ENCODE results near the gene TMEM253. TPM values are rescaled to one million over a fixed set of nuclear protein-coding genes. Genes with fewer than 3 reads are reported as not detected.
A peak's percentile ranks its signal among the peaks of the same experiment; 100 is the strongest.

Gene TMEM253
- total and polyA plus RNA-seq, 9 of the 15 experiments (the other 6 are each of a cell fraction or from before 2014, with no cell fraction given), result 0.11 to 0.61 (median 0.26) TPM; not detected in 3

DNA sequence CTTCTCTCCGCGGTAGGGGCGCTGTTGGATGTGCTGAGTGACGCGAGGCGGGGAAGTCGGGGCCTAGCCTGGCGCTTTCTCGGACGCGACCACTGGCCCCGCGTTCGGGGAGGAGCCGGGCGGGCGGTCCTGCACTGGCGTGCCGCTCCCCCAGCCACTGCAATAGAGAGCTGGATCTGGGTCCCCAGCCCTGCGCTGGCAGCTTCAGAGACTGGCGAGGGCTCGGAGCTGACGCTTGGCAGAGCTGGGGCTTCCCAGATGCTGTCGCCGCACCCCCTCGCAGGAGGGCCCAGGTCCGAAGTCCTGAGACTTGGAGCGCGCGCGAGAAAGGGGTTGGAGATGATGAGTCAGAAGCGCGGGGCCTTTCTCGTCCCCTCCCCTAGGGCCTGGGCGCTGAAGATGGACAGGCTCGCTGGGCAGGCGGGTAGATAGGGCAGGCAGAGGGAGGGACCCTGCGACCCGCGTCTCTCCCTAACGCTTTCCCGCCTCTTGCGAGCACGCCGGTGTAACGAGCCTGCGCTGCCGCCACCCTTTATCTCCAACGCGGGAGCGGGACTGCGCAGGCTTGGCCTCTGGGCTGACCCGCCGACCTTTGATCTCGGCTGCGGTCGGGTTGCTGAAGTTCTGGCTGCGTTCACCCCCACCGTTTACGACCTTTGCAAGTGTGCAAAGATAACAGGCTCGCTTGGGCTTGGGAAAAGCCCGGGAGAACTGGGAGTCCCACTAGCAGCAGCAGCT lies 3.0 kb downstream of the TMEM253 start (continued):
- TF ChIP-seq KDM5B (IDR thresholded peaks at IDR 0.05; ENCODE audit: insufficient replicate concordance, low read depth, low read length), result peak; percentile 72
- TF ChIP-seq, protein P1, sequence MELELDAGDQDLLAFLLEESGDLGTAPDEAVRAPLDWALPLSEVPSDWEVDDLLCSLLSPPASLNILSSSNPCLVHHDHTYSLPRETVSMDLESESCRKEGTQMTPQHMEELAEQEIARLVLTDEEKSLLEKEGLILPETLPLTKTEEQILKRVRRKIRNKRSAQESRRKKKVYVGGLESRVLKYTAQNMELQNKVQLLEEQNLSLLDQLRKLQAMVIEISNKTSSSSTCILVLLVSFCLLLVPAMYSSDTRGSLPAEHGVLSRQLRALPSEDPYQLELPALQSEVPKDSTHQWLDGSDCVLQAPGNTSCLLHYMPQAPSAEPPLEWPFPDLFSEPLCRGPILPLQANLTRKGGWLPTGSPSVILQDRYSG (tag; conservative IDR thresholded peaks at IDR 0.05; ENCODE audit: low read depth), result peak; percentile 68
- TF ChIP-seq EP400 (IDR thresholded peaks at IDR 0.05), result peak; percentile 82
- peak; percentile 92 for TF ChIP-seq ZZZ3 (IDR thresholded peaks at IDR 0.05)
- TF ChIP-seq, protein P2, sequence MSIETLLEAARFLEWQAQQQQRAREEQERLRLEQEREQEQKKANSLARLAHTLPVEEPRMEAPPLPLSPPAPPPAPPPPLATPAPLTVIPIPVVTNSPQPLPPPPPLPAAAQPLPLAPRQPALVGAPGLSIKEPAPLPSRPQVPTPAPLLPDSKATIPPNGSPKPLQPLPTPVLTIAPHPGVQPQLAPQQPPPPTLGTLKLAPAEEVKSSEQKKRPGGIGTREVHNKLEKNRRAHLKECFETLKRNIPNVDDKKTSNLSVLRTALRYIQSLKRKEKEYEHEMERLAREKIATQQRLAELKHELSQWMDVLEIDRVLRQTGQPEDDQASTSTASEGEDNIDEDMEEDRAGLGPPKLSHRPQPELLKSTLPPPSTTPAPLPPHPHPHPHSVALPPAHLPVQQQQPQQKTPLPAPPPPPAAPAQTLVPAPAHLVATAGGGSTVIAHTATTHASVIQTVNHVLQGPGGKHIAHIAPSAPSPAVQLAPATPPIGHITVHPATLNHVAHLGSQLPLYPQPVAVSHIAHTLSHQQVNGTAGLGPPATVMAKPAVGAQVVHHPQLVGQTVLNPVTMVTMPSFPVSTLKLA (conservative IDR thresholded peaks at IDR 0.05), result peak in 1 of 2 experiments; percentile 68; a peak in 3 of 4 replicates
- 0 out of 2 replicates have a peak, but pooled peaks have one; percentile 44 for TF ChIP-seq MIER1 (IDR thresholded peaks at IDR 0.05; ENCODE audit: low read depth)
- TF ChIP-seq, protein P3, sequence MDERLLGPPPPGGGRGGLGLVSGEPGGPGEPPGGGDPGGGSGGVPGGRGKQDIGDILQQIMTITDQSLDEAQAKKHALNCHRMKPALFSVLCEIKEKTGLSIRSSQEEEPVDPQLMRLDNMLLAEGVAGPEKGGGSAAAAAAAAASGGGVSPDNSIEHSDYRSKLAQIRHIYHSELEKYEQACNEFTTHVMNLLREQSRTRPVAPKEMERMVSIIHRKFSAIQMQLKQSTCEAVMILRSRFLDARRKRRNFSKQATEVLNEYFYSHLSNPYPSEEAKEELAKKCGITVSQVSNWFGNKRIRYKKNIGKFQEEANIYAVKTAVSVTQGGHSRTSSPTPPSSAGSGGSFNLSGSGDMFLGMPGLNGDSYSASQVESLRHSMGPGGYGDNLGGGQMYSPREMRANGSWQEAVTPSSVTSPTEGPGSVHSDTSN (CRISPR knock-in tag; IDR thresholded peaks at IDR 0.05; ENCODE audit: low read depth), result peak; percentile 71
- TF ChIP-seq, protein P3 (tag; conservative IDR thresholded peaks at IDR 0.05; ENCODE audit: low read depth), result peak; percentile 86
- no peak for TF ChIP-seq HCFC1 (IDR thresholded peaks at IDR 0.05; ENCODE audit: low read depth, low read length)
- no peak for TF ChIP-seq ZNF408 (CRISPR knock-in tag; IDR thresholded peaks at IDR 0.05; ENCODE audit: low read depth)
- peak; percentile 98 for TF ChIP-seq FOSL1 (tag; conservative IDR thresholded peaks at IDR 0.05)
- TF ChIP-seq, protein P4, sequence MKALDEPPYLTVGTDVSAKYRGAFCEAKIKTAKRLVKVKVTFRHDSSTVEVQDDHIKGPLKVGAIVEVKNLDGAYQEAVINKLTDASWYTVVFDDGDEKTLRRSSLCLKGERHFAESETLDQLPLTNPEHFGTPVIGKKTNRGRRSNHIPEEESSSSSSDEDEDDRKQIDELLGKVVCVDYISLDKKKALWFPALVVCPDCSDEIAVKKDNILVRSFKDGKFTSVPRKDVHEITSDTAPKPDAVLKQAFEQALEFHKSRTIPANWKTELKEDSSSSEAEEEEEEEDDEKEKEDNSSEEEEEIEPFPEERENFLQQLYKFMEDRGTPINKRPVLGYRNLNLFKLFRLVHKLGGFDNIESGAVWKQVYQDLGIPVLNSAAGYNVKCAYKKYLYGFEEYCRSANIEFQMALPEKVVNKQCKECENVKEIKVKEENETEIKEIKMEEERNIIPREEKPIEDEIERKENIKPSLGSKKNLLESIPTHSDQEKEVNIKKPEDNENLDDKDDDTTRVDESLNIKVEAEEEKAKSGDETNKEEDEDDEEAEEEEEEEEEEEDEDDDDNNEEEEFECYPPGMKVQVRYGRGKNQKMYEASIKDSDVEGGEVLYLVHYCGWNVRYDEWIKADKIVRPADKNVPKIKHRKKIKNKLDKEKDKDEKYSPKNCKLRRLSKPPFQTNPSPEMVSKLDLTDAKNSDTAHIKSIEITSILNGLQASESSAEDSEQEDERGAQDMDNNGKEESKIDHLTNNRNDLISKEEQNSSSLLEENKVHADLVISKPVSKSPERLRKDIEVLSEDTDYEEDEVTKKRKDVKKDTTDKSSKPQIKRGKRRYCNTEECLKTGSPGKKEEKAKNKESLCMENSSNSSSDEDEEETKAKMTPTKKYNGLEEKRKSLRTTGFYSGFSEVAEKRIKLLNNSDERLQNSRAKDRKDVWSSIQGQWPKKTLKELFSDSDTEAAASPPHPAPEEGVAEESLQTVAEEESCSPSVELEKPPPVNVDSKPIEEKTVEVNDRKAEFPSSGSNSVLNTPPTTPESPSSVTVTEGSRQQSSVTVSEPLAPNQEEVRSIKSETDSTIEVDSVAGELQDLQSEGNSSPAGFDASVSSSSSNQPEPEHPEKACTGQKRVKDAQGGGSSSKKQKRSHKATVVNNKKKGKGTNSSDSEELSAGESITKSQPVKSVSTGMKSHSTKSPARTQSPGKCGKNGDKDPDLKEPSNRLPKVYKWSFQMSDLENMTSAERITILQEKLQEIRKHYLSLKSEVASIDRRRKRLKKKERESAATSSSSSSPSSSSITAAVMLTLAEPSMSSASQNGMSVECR (CRISPR knock-in tag; IDR thresholded peaks at IDR 0.05), result peak; percentile 9; the same call in 1 of the 2 replicates
- TF ChIP-seq TRIM24 (IDR thresholded peaks at IDR 0.05), result peak; percentile 29 to 67; a peak in 2 of 4 replicates
- 0 out of 2 replicates have a peak, but pooled peaks have one; percentile 18 for TF ChIP-seq BCOR (IDR thresholded peaks at IDR 0.05)
- TF ChIP-seq ETV1 (tag; conservative IDR thresholded peaks at IDR 0.05; ENCODE audit: low read depth), result no peak
- peak; percentile 71; the same call in 1 of the 2 replicates for TF ChIP-seq DPF2 (IDR thresholded peaks at IDR 0.05)
- TF ChIP-seq ZNF707 (CRISPR knock-in tag; conservative IDR thresholded peaks at IDR 0.05), result no peak

Measured in K562 (cell line).